Measurements from ENCODE around the gene PRKN. TPM values are rescaled to one million over a fixed set of nuclear protein-coding genes. Genes with fewer than 3 reads are reported as not detected.

The PRKN gene
- total RNA-seq, 1 experiment from 2014 or later = 2.0 TPM

- Histone ChIP-seq H3K4ac (ENCODE audit: low read depth, low read length) (no peak overlapping the region), H3K79me1 (ENCODE audit: insufficient read depth, low read depth, low read length, poor library complexity, severe bottlenecking) (no peaks in the 10 kb centered on the region), H3T11ph (ENCODE audit: low read length) (no peak overlapping the region), H3K9me3 (ENCODE audit: control insufficient read depth, low read depth, low read length) (no peaks in the 10 kb centered on the region), H2BK120ac (ENCODE audit: low read depth, low read length, poor library complexity, severe bottlenecking) (no peak overlapping the region), H2BK5ac (ENCODE audit: insufficient read length, low read length) (no peak overlapping the region), H3K27ac (ENCODE audit: insufficient read length, low read depth, low read length) (no peak overlapping the region), H3K9ac (ENCODE audit: extremely low read depth, insufficient read length, low read length) (no peak overlapping the region), H4K20me1 (ENCODE audit: control insufficient read depth, insufficient read depth, insufficient read length) (no peaks in the 10 kb centered on the region), H4K8ac (replicated peaks; ENCODE audit: insufficient read length, low read depth, low read length) (no peak overlapping the region), H2BK15ac (ENCODE audit: low read depth, low read length) (no peak overlapping the region), H4K5ac (ENCODE audit: insufficient read length, low read depth, low read length) (no peak overlapping the region), H3K4me1 (ENCODE audit: insufficient read depth, low read length) (no peaks in the 10 kb centered on the region), H3K14ac (ENCODE audit: insufficient read depth, low read length) (no peak overlapping the region), H4K91ac (ENCODE audit: insufficient read length, low read depth, low read length) (no peak overlapping the region), H3K56ac (ENCODE audit: insufficient read length, low read depth, low read length) (no peak overlapping the region), H2BK12ac (ENCODE audit: insufficient read length, low read depth, low read length) (no peak overlapping the region), H3K23ac (ENCODE audit: insufficient read length, low read depth, low read length) (no peak overlapping the region), H2AFZ (ENCODE audit: low read length) (no peak overlapping the region), H3K18ac (ENCODE audit: insufficient read length, low read depth, low read length) (no peak overlapping the region), H3K79me2 (ENCODE audit: insufficient read depth, low read length) (no peaks in the 10 kb centered on the region), H3K27me3 (ENCODE audit: insufficient read depth, low read length) (no peaks in the 10 kb centered on the region), H3K4me2 (ENCODE audit: insufficient read depth, insufficient read length, low read length) (no peak overlapping the region), H2BK20ac (ENCODE audit: low read depth, low read length, poor library complexity, severe bottlenecking) (no peak overlapping the region), H2AK5ac (ENCODE audit: insufficient read length, low read length) (no peak overlapping the region), H3K23me2 (ENCODE audit: insufficient read length, low read depth, low read length, poor library complexity, severe bottlenecking) (no peaks in the 10 kb centered on the region)
- no peak for TF ChIP-seq CTCF (conservative IDR thresholded peaks at IDR 0.05)
- H3K36me3 Mint-ChIP-seq (ENCODE audit: insufficient read depth in 1 of 3, low read depth in 3 of 3) = no peaks in the 10 kb centered on the region
- no peak for DNase-seq
- no peaks in the 10 kb centered on the region for H3K27me3 Mint-ChIP-seq (ENCODE audit: low read depth)
- H3K27ac Mint-ChIP-seq = no peak overlapping the region
- H3K4me1 Mint-ChIP-seq = no peaks in the 10 kb centered on the region
- H3K4me3 Mint-ChIP-seq = no peak overlapping the region
- no peaks in the 10 kb centered on the region; a peak in 1 of 5 replicates for H3K9me3 Mint-ChIP-seq
These were observed 47.2 kb downstream of the PRKN start for GRCh38 chr6:162680367-162680766.
